ENCODE results near the gene CREBBP.

CREBBP gene

GRCh38 chr16:3689731-3690130 is 190.8 kb downstream of the CREBBP start:
- no peak overlapping the region for H3K9ac ChIP-seq (ENCODE audit: low read length in 2 of 2)
- no peak overlapping the region for H3K4me3 ChIP-seq (ENCODE audit: low read length in 2 of 2)
- H3K27me3 ChIP-seq (ENCODE audit: control insufficient read depth in 1 of 2, insufficient read depth in 2 of 2, low read length in 2 of 2), result no peaks in the 10 kb centered on the region
- peaks cover 18 to 30% of the 10 kb centered on the region in 2 donors for H3K36me3 ChIP-seq (ENCODE audit: control insufficient read depth in 2 of 2, insufficient read depth in 2 of 2, low read length in 2 of 2)
- no peaks in the 10 kb centered on the region for H3K9me3 ChIP-seq (ENCODE audit: control insufficient read depth in 2 of 2, low read length in 2 of 2)
- peaks cover 14% of the 10 kb centered on the region for H3K4me1 ChIP-seq (ENCODE audit: control insufficient read depth, insufficient read depth, low read length)
- peak overlapping the region; percentile 46 for H3K27ac ChIP-seq (ENCODE audit: low read length)

- no peak overlapping the region for H3K9ac ChIP-seq (ENCODE audit: low read length in 2 of 2)
- no peak overlapping the region for H3K27ac ChIP-seq (ENCODE audit: low read length)
- H3K4me3 ChIP-seq (ENCODE audit: low read length in 2 of 2), result no peak overlapping the region
- peaks cover 14% of the 10 kb centered on the region for H3K4me1 ChIP-seq (ENCODE audit: control insufficient read depth, insufficient read depth, low read length)
- H3K27me3 ChIP-seq (ENCODE audit: control insufficient read depth in 1 of 2, insufficient read depth in 2 of 2, low read length in 2 of 2), result no peaks in the 10 kb centered on the region
- H3K9me3 ChIP-seq (ENCODE audit: control insufficient read depth in 2 of 2, low read length in 2 of 2), result no peaks in the 10 kb centered on the region
- peaks cover 20 to 28% of the 10 kb centered on the region in 2 donors for H3K36me3 ChIP-seq (ENCODE audit: control insufficient read depth in 2 of 2, insufficient read depth in 2 of 2, low read length in 2 of 2)
Measured at GRCh38 chr16:3687792-3688191, 192.7 kb downstream of the CREBBP start.

- Histone ChIP-seq H3K36me3 (ENCODE audit: control insufficient read depth in 2 of 2, insufficient read depth in 2 of 2, low read length in 2 of 2) (peaks cover 20 to 30% of the 10 kb centered on the region in 2 donors), H3K27ac (ENCODE audit: low read length) (no peak overlapping the region), H3K4me1 (ENCODE audit: control insufficient read depth, insufficient read depth, low read length) (peaks cover 14% of the 10 kb centered on the region), H3K27me3 (ENCODE audit: control insufficient read depth in 1 of 2, insufficient read depth in 2 of 2, low read length in 2 of 2) (no peaks in the 10 kb centered on the region), H3K9ac (ENCODE audit: low read length in 2 of 2) (no peak overlapping the region), H3K4me3 (ENCODE audit: low read length in 2 of 2) (no peak overlapping the region), H3K9me3 (ENCODE audit: control insufficient read depth in 2 of 2, low read length in 2 of 2) (no peaks in the 10 kb centered on the region)
Measured at GRCh38 chr16:3687021-3687420, 193.5 kb downstream of the CREBBP start.

- Histone ChIP-seq H3K27ac (ENCODE audit: low read length) (no peak overlapping the region), H3K27me3 (ENCODE audit: control insufficient read depth in 1 of 2, insufficient read depth in 2 of 2, low read length in 2 of 2) (no peaks in the 10 kb centered on the region), H3K4me3 (ENCODE audit: low read length in 2 of 2) (no peak overlapping the region), H3K9me3 (ENCODE audit: control insufficient read depth in 2 of 2, low read length in 2 of 2) (no peaks in the 10 kb centered on the region), H3K4me1 (ENCODE audit: control insufficient read depth, insufficient read depth, low read length) (no peaks in the 10 kb centered on the region), H3K9ac (ENCODE audit: low read length in 2 of 2) (no peak overlapping the region), H3K36me3 (ENCODE audit: control insufficient read depth in 2 of 2, insufficient read depth in 2 of 2, low read length in 2 of 2) (peaks cover 34 to 36% of the 10 kb centered on the region in 2 donors)
Measured at GRCh38 chr16:3681206-3681605, 199.3 kb downstream of the CREBBP start.

- Histone ChIP-seq H3K4me3 (ENCODE audit: low read length in 2 of 2) (no peak overlapping the region), H3K4me1 (ENCODE audit: control insufficient read depth, insufficient read depth, low read length) (no peaks in the 10 kb centered on the region), H3K9me3 (ENCODE audit: control insufficient read depth in 2 of 2, low read length in 2 of 2) (no peaks in the 10 kb centered on the region), H3K36me3 (ENCODE audit: control insufficient read depth in 2 of 2, insufficient read depth in 2 of 2, low read length in 2 of 2) (peaks cover 30 to 48% of the 10 kb centered on the region in 2 donors), H3K9ac (ENCODE audit: low read length in 2 of 2) (no peak overlapping the region), H3K27ac (ENCODE audit: low read length) (no peak overlapping the region), H3K27me3 (ENCODE audit: control insufficient read depth in 1 of 2, insufficient read depth in 2 of 2, low read length in 2 of 2) (no peaks in the 10 kb centered on the region)
Measured at GRCh38 chr16:3677994-3678393, 202.5 kb downstream of the CREBBP start.

GRCh38 chr16:3675601-3676130 is 204.8 kb downstream of the CREBBP start:
- Histone ChIP-seq H3K9ac (ENCODE audit: low read length in 2 of 2) (no peak overlapping the region), H3K9me3 (ENCODE audit: control insufficient read depth in 2 of 2, low read length in 2 of 2) (no peaks in the 10 kb centered on the region), H3K36me3 (ENCODE audit: control insufficient read depth in 2 of 2, insufficient read depth in 2 of 2, low read length in 2 of 2) (peaks cover 34 to 49% of the 10 kb centered on the region in 2 donors), H3K4me3 (ENCODE audit: low read length in 2 of 2) (no peak overlapping the region), H3K27ac (ENCODE audit: low read length) (no peak overlapping the region), H3K27me3 (ENCODE audit: control insufficient read depth in 1 of 2, insufficient read depth in 2 of 2, low read length in 2 of 2) (no peaks in the 10 kb centered on the region), H3K4me1 (ENCODE audit: control insufficient read depth, insufficient read depth, low read length) (no peaks in the 10 kb centered on the region)

All from stomach smooth muscle (tissue), 2 donors.